Stimulated activated CD8-positive, alpha-beta memory T cell treated with anti-CD3 and anti-CD28 coated beads, Interleukin-7, amount 100 ng/mL, for 1 hour (primary cell): ENCODE results near the gene HIVEP3.

Experiments
- DNase-seq, 2 donors: peaks; one replicate each; pipeline ENCODE4 v3.0.0-alpha.2; 2020; ENCODE audit warnings: low read depth in 2 of 2

Gene HIVEP3

DNA sequence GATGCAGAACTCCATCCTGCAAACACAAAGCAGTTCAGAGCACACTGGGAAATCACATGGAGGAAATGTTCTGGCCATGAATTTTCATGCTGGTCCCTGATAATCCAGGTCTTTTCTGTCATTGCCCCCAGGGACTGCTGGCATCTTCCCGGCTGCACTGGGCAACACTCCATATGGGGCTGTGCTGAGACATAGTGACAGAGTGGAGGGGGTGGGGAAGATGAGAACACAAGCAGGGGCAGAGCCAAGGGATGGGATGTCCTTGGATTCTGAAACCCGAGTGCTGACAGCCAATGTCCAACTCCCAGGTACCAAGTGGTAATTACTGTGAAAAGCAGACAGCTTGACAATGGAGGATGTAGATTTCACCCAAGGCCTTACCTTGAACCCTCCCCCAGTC lies 185.7 kb downstream of the HIVEP3 start:
- no peak for DNase-seq

- DNase-seq: no peak
Observed at GRCh38 chr1:41731516-41732030, 187.1 kb downstream of the HIVEP3 start.

- DNase-seq: no peak
Observed at GRCh38 chr1:41730806-41731205, 187.9 kb downstream of the HIVEP3 start.

GRCh38 chr1:41728403-41729202 lies 190.1 kb downstream of the HIVEP3 start:
- peak in 1 of 2 donors; percentile 18 for DNase-seq

- no peak for DNase-seq
Observed at GRCh38 chr1:41727749-41728115, 191.0 kb downstream of the HIVEP3 start.

GRCh38 chr1:41726899-41727748 lies 191.6 kb downstream of the HIVEP3 start:
- no peak for DNase-seq

- DNase-seq: no peak
Observed at GRCh38 chr1:41726292-41726691, 192.4 kb downstream of the HIVEP3 start.

- no peak for DNase-seq
Observed at GRCh38 chr1:41724926-41725325, 193.8 kb downstream of the HIVEP3 start.

DNA sequence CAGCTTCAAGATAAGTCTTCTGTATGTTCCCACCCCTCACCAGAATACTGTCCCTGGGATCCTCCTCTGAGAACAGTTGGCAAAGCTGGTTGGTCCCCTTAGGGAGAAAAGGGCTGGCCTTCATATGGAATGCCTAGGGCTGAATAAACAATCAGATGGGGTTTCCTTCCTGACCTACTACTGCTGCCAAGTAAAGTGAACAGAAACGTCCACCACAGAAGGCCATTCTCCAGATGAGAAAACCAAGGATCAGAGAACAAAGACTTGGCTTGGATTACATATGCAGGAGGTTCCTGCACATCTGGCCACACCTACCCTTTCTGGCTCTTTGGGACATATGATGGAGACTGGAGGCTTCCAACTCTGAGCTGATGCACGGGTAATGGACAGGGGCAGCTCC lies 194.5 kb downstream of the HIVEP3 start:
- no peak for DNase-seq

GRCh38 chr1:41723786-41724185 lies 194.9 kb downstream of the HIVEP3 start:
- DNase-seq: no peak

DNA sequence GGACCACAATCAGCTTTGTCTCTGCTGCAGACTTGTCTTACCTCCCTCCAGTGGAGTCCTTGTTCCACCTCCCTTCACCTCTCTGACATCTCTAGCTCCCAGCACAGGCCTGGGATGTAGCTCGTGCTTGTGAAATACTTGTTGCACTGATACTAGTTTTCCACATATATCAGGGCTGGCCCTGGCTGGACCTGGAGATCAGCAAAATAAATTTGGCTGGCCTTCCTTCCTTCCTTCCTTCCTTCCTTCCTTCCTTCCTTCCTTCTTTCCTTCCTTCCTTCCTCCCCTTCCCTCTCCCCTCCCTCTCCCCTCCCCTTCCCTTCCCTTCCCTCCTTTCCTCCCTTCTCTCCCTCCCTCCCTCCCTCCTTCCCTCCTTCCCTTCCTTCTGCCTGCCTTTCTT lies 196.5 kb downstream of the HIVEP3 start:
- no peak for DNase-seq

DNA sequence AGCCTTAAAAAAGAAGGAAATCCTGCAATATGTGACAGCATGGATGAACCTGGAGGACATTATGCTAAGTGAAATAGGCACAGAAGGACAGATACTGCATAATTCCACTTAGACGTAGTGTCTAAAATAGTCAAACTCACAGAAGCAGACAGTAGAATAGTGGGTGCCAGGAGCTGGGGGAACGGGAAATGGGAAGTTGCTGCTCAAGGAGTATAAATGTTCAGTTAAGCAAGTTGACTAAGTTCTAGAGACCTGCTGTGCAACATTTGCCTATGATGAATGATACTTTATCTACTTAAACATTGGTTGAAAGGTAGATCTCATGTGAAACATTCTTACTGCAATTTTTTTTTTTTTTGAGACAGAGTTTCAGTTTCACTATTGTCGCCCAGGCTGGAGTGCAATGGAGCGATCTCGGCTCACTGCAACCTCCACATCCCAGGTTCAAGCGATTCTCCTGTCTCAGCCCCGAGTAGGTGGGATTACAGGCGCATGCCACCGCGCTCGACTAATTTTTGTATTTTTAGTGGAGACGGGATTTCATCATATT lies 197.8 kb downstream of the HIVEP3 start:
- DNase-seq: no peak

DNA sequence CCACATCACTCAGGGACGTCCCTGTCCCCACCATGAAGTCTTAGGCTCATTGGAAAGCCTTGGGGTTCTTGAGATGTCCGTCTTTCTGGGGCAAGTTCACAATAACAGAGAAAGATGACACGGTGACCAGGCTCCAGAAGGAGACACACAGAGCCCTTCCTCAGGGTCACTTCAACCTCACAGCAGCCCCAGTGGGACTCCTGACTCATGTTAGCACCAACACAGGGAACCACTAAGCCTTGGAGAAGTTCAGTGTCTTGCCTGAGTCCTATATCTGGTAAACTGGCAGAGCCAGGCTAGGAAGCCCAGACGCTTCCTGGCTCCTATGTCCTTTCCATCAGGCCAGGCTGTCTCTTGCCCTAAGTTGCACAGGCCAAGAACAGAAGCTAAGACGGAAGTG lies 199.1 kb downstream of the HIVEP3 start:
- no peak for DNase-seq

DNA sequence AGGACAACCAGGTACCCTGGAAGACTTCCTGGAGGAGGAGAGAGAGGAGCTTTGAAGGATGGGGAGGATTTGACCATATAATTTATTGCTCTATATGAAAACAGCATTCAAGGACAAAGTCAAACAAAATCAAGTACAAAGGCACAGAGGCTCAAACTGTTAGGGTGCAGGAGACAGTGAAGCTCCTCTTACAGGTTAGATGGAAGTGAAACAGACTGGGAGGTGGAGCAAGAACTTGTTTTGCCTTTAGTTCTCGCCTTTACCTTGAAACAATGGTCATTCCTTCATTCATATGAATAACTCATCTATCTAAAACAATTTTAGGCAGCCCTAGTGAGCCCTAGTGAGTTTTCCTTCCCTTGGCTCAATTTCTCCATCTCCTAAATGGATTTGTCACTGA lies 199.6 kb downstream of the HIVEP3 start:
- DNase-seq: no peak

DNA sequence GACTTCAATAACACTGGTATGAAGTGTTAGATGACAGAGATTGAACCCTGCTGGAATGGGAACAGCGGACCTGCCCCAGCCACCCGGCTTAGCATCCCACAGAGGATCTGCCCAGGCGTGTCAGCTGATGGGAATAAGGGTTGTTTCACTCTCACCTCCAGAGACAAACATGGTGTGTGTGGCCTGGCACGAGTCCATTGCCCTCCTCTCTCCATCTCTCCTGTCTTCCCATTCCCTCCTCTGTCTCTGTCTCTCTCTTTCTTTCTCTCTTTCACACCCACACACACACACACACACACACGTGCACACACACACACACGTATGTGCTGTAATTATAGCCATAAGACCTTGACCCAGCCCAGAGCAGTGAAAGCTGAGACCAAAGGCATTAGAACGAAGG lies 200.2 kb downstream of the HIVEP3 start:
- DNase-seq: no peak

DNA sequence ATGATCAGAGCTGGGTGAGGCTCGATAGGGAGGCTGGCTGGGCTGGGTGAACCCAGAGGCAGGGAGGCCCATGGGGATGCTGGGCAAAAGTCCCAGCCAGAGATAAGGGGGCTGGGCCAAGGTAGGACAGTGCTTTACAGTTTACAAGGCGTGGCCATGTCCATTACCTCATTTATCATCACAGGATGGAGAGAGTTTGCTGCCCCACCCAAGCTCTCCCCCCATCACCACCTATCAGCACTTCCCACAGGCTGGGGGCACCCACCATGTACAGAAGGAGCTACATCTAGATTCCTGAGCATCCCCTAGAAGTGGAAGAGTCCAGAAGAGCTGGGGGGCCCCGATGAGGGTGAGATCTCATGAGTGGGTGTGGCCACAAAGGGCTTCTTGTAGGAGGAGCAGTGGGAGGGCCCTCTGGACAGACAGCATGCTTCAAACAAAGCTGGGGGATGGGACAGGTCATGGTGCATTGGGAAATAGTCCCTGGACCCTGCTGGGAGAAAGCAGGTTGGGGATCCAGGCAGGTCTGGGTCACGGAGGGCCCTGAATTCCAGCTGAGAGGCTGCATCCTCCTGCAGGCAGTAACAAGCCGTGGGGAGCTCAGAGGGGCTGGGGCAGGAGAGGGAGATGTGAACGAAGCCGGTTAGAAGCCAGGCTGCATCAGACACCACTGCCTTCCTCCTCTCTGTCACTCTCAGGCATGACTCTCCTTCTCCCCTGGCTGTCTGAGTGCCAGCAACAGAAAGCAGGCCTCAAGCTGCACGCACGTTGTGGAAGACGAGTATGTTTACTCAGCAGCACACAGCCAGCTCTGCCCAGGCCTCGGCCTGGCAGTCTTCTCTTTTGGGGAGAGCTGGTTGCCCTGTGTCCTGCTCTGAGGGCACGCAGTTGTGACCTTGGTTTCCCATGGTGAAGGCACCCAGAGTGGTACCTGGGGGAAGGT lies 202.3 kb downstream of the HIVEP3 start:
- DNase-seq: no peak

DNA sequence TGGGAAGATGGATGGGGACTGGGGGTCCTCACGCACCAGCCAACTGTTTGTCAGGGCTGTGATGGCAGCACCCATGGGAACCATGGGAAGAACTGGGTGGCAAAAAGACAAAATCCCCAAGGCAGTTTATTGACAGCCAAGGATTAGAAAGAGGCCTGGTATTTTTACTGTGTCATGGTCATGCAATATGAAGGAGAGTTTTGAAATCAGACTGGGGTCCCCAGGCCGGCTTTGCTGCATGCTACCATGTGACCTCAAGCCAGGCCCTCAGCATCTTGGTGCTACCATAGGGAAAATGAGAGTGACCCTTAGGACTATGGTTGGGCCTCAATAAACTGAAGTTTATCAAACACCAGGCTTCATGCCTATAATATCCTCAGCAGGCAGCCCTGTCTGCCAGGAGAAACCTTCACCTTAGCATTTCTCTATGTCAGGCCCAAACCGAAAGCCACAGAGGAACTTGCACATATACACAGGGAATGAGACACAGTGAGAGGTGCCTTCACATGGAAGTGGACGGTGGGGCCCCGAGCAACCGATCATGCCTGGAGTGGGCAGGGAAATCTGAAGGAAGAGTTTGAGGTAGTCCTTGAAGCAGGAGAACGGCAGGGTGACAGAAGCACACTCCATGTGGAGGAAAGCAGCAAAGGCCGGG lies 203.2 kb downstream of the HIVEP3 start:
- DNase-seq: no peak

- DNase-seq: no peak
Observed at GRCh38 chr1:41714638-41715389, 203.9 kb downstream of the HIVEP3 start.

DNA sequence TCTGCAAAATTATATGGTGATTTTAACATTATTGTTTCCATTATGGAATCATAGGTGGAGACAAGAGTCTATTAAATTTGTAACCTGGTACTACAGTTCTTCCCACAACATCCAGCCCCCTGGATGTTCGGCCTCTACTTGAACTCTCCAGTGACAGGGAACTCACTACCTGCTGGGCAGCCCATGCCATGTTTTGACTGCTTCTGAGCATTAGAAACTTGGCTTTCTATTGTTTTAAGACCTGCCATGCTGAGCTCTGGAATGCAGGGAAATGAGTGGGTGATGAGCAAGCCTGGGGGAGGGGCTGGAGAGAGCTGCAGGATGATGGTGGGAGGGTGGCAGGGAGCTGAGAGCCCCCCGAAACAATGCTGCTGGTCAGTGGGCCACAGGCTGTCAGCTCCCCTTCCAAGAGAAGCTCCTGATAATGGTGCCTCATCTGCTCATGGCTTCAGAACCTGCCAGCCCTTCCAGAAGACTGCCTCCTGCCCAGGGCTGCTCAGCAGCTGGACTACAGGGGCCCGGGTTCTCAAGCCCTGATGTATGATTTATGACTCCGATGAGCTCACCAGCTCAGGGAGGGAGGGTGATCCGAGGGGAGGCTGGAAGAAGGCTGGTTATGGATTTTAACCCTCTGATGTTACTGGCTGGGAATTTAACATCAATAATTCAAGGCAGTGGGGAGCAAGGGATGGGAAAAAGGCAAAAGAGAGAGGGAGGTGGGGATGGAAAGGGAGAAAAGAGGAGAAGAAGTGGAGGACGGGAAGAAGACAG lies 205.0 kb downstream of the HIVEP3 start:
- DNase-seq: no peak
